SK-N-SH treated with all-trans-retinoic acid at 6 μM for 48 hours (cell line): ENCODE data around the gene EPB41L2.

Experiments
- ATAC-seq: fragments of 200-7000 bp; cut with Tn5 transposase; 3 replicates; pipeline ENCODE4 v1.9.1; 2020; ENCODE audit warnings: mild to moderate bottlenecking, moderate library complexity
- ARNTL ChIP-seq: fragments of 450-650 bp; formaldehyde crosslinking; IDR thresholded peaks from 2 replicates; pipeline ENCODE4 v1.5.0; 2020; ENCODE audit warnings: low read depth, mild to moderate bottlenecking, moderate library complexity, borderline replicate concordance
- CREB5 ChIP-seq: fragments of 250-450 bp; sonication (Bioruptor Pico); IDR thresholded peaks from 2 replicates; pipeline ENCODE4 v1.5.1; 2020; ENCODE audit warnings: low read depth, mild to moderate bottlenecking, moderate library complexity
- CSDC2 ChIP-seq: fragments of 250-450 bp; sonication (Bioruptor Pico); IDR thresholded peaks from 2 replicates; pipeline ENCODE4 v1.5.0; 2020; ENCODE audit warnings: mild to moderate bottlenecking, moderate library complexity
- CSRNP3 ChIP-seq: fragments of 250-450 bp; sonication (Bioruptor Pico); IDR thresholded peaks from 2 replicates; pipeline ENCODE4 v1.5.1; 2021; ENCODE audit warnings: mild to moderate bottlenecking, moderate library complexity
- ESRRG ChIP-seq: fragments of 250-450 bp; sonication (Bioruptor Pico); IDR thresholded peaks from 2 replicates; pipeline ENCODE4 v1.6.1; 2021; ENCODE audit warnings: mild to moderate bottlenecking
- GLIS3 ChIP-seq: fragments of 250-450 bp; sonication (Bioruptor Pico); IDR thresholded peaks from 2 replicates; pipeline ENCODE4 v1.5.0; 2020; ENCODE audit warnings: mild to moderate bottlenecking, moderate library complexity
- ISL1 ChIP-seq: fragments of 250-450 bp; sonication (Bioruptor Pico); IDR thresholded peaks from 2 replicates; pipeline ENCODE4 v2.1.2; 2022; ENCODE audit warnings: mild to moderate bottlenecking, moderate library complexity
- OSR1 ChIP-seq: fragments of 250-450 bp; sonication (Bioruptor Pico); IDR thresholded peaks from 2 replicates; pipeline ENCODE4 v1.8.0; 2022; ENCODE audit warnings: moderate library complexity, mild to moderate bottlenecking, inconsistent platforms
- POU6F1 ChIP-seq: fragments of 250-450 bp; sonication (Bioruptor Pico); IDR thresholded peaks from 2 replicates; pipeline ENCODE4 v1.8.0; 2021; ENCODE audit warnings: low read depth, mild to moderate bottlenecking, moderate library complexity, borderline replicate concordance
- PPARA ChIP-seq: fragments of 250-450 bp; sonication (Bioruptor Pico); IDR thresholded peaks from 2 replicates; pipeline ENCODE4 v1.5.0; 2020; ENCODE audit warnings: mild to moderate bottlenecking, borderline replicate concordance
- TCF4 ChIP-seq: fragments of 250-450 bp; sonication (Bioruptor Pico); IDR thresholded peaks from 2 replicates; pipeline ENCODE4 v1.8.0; 2021; ENCODE audit warnings: mild to moderate bottlenecking, moderate library complexity, borderline replicate concordance
- TOX ChIP-seq: fragments of 250-450 bp; sonication (Bioruptor Pico); IDR thresholded peaks from 2 replicates; pipeline ENCODE4 v1.8.0; 2021; ENCODE audit warnings: mild to moderate bottlenecking, moderate library complexity, borderline replicate concordance
- TSHZ2 ChIP-seq: fragments of 250-450 bp; sonication (Bioruptor Pico); IDR thresholded peaks from 2 replicates; pipeline ENCODE4 v1.5.0; 2020; ENCODE audit warnings: mild to moderate bottlenecking, moderate library complexity
- ZC3H10 ChIP-seq: fragments of 250-450 bp; sonication (Bioruptor Pico); IDR thresholded peaks from 2 replicates; pipeline ENCODE4 v1.5.1; 2021; ENCODE audit warnings: mild to moderate bottlenecking, moderate library complexity
- ZFP3 ChIP-seq: fragments of 250-450 bp; sonication (Bioruptor Pico); IDR thresholded peaks from 2 replicates; pipeline ENCODE4 v1.5.0; 2020; ENCODE audit warnings: mild to moderate bottlenecking, moderate library complexity
- ZFP30 ChIP-seq: fragments of 450-650 bp; formaldehyde crosslinking; IDR thresholded peaks from 2 replicates; pipeline ENCODE4 v1.5.0; 2022; ENCODE audit warnings: mild to moderate bottlenecking, moderate library complexity
- ZNF70 ChIP-seq: fragments of 450-650 bp; formaldehyde crosslinking; IDR thresholded peaks from 2 replicates; pipeline ENCODE4 v1.5.0; 2020; ENCODE audit warnings: mild to moderate bottlenecking, moderate library complexity
- ZNF8 ChIP-seq: fragments of 450-650 bp; formaldehyde crosslinking; IDR thresholded peaks from 2 replicates; pipeline ENCODE4 v1.5.0; 2020; ENCODE audit warnings: mild to moderate bottlenecking, moderate library complexity
- TF ChIP-seq, protein P1 (sequence below): fragments of 250-450 bp; sonication (Bioruptor Pico); IDR thresholded peaks from 2 replicates; pipeline ENCODE4 v1.8.0; 2020; ENCODE audit warnings: mild to moderate bottlenecking, moderate library complexity, borderline replicate concordance

Gene EPB41L2

DNA sequence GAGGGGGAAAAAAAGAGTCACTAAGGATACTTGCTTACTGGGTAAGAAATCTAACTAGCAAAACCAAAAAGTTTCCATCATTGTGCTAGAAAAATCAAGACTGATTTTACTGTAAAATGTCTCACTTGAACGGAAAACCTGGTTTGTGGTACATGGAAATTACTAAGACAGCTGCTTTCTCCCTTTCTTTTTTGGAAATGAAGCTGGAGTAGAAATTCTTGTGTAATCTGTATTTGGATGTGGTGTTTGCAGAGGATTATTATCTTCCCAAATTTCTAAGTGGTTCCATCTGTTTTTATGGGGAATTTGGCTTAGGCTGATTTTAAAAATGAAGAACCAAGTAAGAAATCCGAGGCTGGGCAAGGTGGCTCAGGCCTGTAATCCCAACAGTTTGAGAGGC lies 20.4 kb downstream of the EPB41L2 start:
- TF ChIP-seq CREB5 (CRISPR knock-in tag) (no peak), CSRNP3 (no peak), ZNF8 (CRISPR knock-in tag) (no peak), ESRRG (CRISPR knock-in tag) (no peak), POU6F1 (CRISPR knock-in tag) (no peak), PPARA (CRISPR knock-in tag) (no peak), ZC3H10 (no peak), TOX (no peak), TSHZ2 (CRISPR knock-in tag) (no peak)
- TF ChIP-seq, protein P1, sequence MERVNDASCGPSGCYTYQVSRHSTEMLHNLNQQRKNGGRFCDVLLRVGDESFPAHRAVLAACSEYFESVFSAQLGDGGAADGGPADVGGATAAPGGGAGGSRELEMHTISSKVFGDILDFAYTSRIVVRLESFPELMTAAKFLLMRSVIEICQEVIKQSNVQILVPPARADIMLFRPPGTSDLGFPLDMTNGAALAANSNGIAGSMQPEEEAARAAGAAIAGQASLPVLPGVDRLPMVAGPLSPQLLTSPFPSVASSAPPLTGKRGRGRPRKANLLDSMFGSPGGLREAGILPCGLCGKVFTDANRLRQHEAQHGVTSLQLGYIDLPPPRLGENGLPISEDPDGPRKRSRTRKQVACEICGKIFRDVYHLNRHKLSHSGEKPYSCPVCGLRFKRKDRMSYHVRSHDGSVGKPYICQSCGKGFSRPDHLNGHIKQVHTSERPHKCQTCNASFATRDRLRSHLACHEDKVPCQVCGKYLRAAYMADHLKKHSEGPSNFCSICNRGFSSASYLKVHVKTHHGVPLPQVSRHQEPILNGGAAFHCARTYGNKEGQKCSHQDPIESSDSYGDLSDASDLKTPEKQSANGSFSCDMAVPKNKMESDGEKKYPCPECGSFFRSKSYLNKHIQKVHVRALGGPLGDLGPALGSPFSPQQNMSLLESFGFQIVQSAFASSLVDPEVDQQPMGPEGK = no peak
- ATAC-seq = no peak

DNA sequence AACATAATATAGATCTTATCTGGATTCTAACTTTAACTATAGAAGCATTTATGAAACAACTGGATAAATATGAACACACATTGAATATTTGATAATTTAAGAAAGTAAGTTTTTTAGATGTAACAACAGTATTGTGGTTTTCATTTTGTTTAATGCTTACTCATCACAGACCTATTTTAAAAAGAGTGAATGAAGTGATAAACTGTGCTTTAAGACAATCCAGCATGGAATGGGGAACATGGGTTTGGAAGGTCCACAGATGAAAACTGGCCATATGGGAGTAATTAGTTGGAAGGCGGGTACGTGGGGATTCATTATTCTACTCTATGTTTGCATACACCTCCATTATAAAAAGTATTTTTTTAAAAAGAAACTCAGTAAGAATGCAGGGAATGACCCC lies 21.2 kb downstream of the EPB41L2 start:
- no peak for ATAC-seq
- TF ChIP-seq ISL1 (CRISPR knock-in tag) (no peak), PPARA (CRISPR knock-in tag) (no peak), CSDC2 (CRISPR knock-in tag) (no peak), TCF4 (CRISPR knock-in tag) (no peak), ZFP3 (CRISPR knock-in tag) (no peak), GLIS3 (CRISPR knock-in tag) (no peak), TSHZ2 (CRISPR knock-in tag) (no peak), OSR1 (no peak), ZFP30 (CRISPR knock-in tag) (no peak)

DNA sequence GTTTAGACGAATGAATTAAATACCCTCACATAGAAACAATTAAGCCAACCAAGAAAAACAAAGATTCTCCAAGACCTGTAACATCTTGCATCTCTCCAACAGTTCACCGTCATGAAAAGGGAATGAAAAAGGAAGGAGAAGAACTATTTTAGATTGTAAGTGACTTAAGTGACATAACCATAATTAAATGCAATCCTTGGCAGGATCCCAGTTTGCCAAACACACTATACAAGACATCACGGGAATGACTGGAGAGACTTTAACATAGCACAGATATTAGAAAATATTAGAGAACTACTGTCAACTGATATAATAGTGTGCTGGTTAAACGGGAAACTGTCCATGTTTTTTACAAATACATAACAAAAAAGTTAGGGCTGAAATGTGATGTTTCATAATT lies 22.2 kb downstream of the EPB41L2 start:
- no peak for ATAC-seq
- no peak for TF ChIP-seq OSR1
- no peak for TF ChIP-seq TSHZ2 (CRISPR knock-in tag)
- TF ChIP-seq ARNTL (CRISPR knock-in tag) = no peak
- no peak for TF ChIP-seq CREB5 (CRISPR knock-in tag)
- no peak for TF ChIP-seq ZC3H10
- TF ChIP-seq ESRRG (CRISPR knock-in tag) = no peak
- TF ChIP-seq PPARA (CRISPR knock-in tag) = no peak
- no peak for TF ChIP-seq ZFP3 (CRISPR knock-in tag)
- no peak for TF ChIP-seq CSDC2 (CRISPR knock-in tag)
- no peak for TF ChIP-seq CSRNP3
- no peak for TF ChIP-seq ZNF70
